B cell (primary cell): ENCODE data around the gene ELFN1. TPM values are rescaled to one million over a fixed set of nuclear protein-coding genes. Genes with fewer than 3 reads are reported as not detected.

Experiments used
- ATAC-seq: fragments of 200-7000 bp; cut with Tn5 transposase; one replicate; pipeline ENCODE4 v1.10.0; 2021; ENCODE audit warnings: low read depth, mild to moderate bottlenecking, moderate number of reproducible peaks, moderate library complexity
- CTCF ChIA-PET: fragments of 350-600 bp; sonication (Branson Sonifier 250); formaldehyde crosslinking; loops from one replicate; lab custom pipeline; 2021; ENCODE audit warnings: antibody characterized with exemption, inconsistent platforms; lab: Charles Lee
- POLR2A ChIA-PET: fragments of 350-600 bp; sonication (Branson Sonifier 250); formaldehyde crosslinking; loops from one replicate; lab custom pipeline; 2021; ENCODE audit warnings: antibody characterized with exemption; lab: Charles Lee
- DNase-seq: peaks from one replicate; pipeline ENCODE4 v3.0.0; 2013
- H2AFZ ChIP-seq: 2 replicates; pipeline ENCODE4 v1.6.1; 2012; ENCODE audit warnings: mild to moderate bottlenecking, low read depth, low read length; ENCODE audit not compliant: insufficient read depth, poor library complexity, severe bottlenecking
- H3K27ac ChIP-seq, 2 donors: 1 replicate in 1 of 2; 2 replicates in 1 of 2; pipeline ENCODE4 v1.5.1; 2012 to 2013; ENCODE audit warnings: low read length in 2 of 2, mild to moderate bottlenecking in 2 of 2, moderate library complexity in 1 of 2
- H3K27me3 ChIP-seq, 4 experiments: fragments of 200-600 bp in 1 of 4; sonication (generic) in 1 of 4; replicated peaks in 1 of 4; 1 replicate in 2 of 4; 2 replicates in 2 of 4; pipeline versions ENCODE4 v1.6.1 to v1.7.0; 2013 to 2016; ENCODE audit warnings: low read length in 3 of 4, mild to moderate bottlenecking in 2 of 4, mixed read lengths in 1 of 4, moderate library complexity in 1 of 4; ENCODE audit not compliant: insufficient read depth in 4 of 4, control insufficient read depth in 3 of 4; ENCODE audit errors: control extremely low read depth in 1 of 4
- H3K36me3 ChIP-seq, 2 experiments: replicated peaks in 1 of 2; 1 replicate in 1 of 2; 2 replicates in 1 of 2; pipeline versions ENCODE4 v1.6.1 to v1.7.1; 2013; ENCODE audit warnings: low read length in 1 of 2; ENCODE audit not compliant: insufficient read depth in 2 of 2, control insufficient read depth in 1 of 2; ENCODE audit errors: control extremely low read depth in 1 of 2, extremely low read depth in 1 of 2
- H3K4me1 ChIP-seq, 2 donors: fragments of 200-600 bp in 1 of 2; sonication (generic) in 1 of 2; 1 replicate in 1 of 2; 2 replicates in 1 of 2; pipeline versions ENCODE4 v1.5.1 to v1.6.1; 2013 to 2017; ENCODE audit warnings: low read length in 2 of 2; ENCODE audit not compliant: control insufficient read depth in 2 of 2, insufficient read depth in 2 of 2
- H3K4me2 ChIP-seq: replicated peaks from 2 replicates; pipeline ENCODE3; 2012; ENCODE audit warnings: mild to moderate bottlenecking, low read depth, low read length; ENCODE audit not compliant: poor library complexity, severe bottlenecking
- H3K4me3 ChIP-seq, 5 experiments: fragments of 200-600 bp in 1 of 5; sonication (generic) in 1 of 5; 1 replicate in 3 of 5; 2 replicates in 2 of 5; pipeline versions ENCODE4 v1.5.1 to v1.7.0; 2011 to 2016; ENCODE audit warnings: low read length in 4 of 5, mild to moderate bottlenecking in 4 of 5, low read depth in 2 of 5, control low read depth in 1 of 5, moderate library complexity in 1 of 5; ENCODE audit not compliant: insufficient read depth in 1 of 5; ENCODE audit errors: control extremely low read depth in 1 of 5, extremely low read depth in 1 of 5
- H3K79me2 ChIP-seq: fragments of 200-600 bp; sonication (generic); one replicate; pipeline ENCODE4 v1.6.0; 2016; ENCODE audit warnings: low read length; ENCODE audit not compliant: control insufficient read depth, insufficient read depth
- H3K9ac ChIP-seq: fragments of 200-600 bp; sonication (generic); 2 replicates; pipeline ENCODE4 v1.6.1; 2017; ENCODE audit warnings: mild to moderate bottlenecking, low read length, moderate library complexity
- H3K9me3 ChIP-seq, 3 donors: one replicate each; pipeline versions ENCODE4 v1.6.1 to v1.7.1; 2013; ENCODE audit warnings: low read length in 2 of 3; ENCODE audit not compliant: control insufficient read depth in 2 of 3, insufficient read depth in 1 of 3; ENCODE audit errors: control extremely low read depth in 1 of 3
- H4K20me1 ChIP-seq: 2 replicates; pipeline ENCODE4 v1.6.0; 2012; ENCODE audit warnings: mild to moderate bottlenecking, low read length; ENCODE audit not compliant: insufficient read depth, control insufficient read depth, poor library complexity, severe bottlenecking
- H3K27ac Mint-ChIP-seq: one replicate; pipeline ENCODE4 v1.8.0; 2021; ENCODE audit warnings: mixed read lengths
- H3K27me3 Mint-ChIP-seq: one replicate; pipeline ENCODE4 v1.8.0; 2021; ENCODE audit warnings: mixed read lengths
- H3K4me1 Mint-ChIP-seq: one replicate; pipeline ENCODE4 v1.8.0; 2021; ENCODE audit warnings: mixed read lengths
- H3K4me3 Mint-ChIP-seq: one replicate; pipeline ENCODE4 v1.8.0; 2021; ENCODE audit warnings: mixed read lengths
- H3K9me3 Mint-ChIP-seq: one replicate; pipeline ENCODE4 v1.8.0; 2022; ENCODE audit warnings: mixed read lengths; ENCODE audit not compliant: insufficient read depth
- EZH2 ChIP-seq: IDR thresholded peaks from 2 replicates; pipeline ENCODE4 v1.6.1; 2012; ENCODE audit warnings: borderline replicate concordance, low read depth, mild to moderate bottlenecking, moderate library complexity, low read length; ENCODE audit not compliant: insufficient read depth, poor library complexity, severe bottlenecking
- WGBS: methylation state at CpG from one replicate; pipeline ENCODE4 v1.1.5; 2013; ENCODE audit warnings: missing lambda C conversion rate; ENCODE audit not compliant: insufficient coverage; 5-methylcytosine and 5-hydroxymethylcytosine counted together
- intact Hi-C: fragments of 100-400 bp; cut with micrococcal nuclease; formaldehyde crosslinking; loops from one replicate; pipeline ENCODE4 v1.10.0; 2022
- polyA plus RNA-seq: library from polyadenylated mRNA; depleted of rRNA; stranded (reverse); fragments of >200 nt; gene quantifications from 2 replicates; pipeline ENCODE4 v1.2.3, GENCODE V29; 2012
- total RNA-seq, 2 donors: library from RNA; stranded (reverse); fragments of 120-200 nt in 1 of 2; gene quantifications; 1 replicate in 1 of 2; 2 replicates in 1 of 2; pipeline versions ENCODE4 v1.2.3 to v1.2.4, GENCODE V29; 2013 to 2022
- TF ChIP-seq, protein P1 (sequence below): fragments of 200-600 bp; IDR thresholded peaks from one replicate; pipeline ENCODE4 v1.8.0; 2022; ENCODE audit warnings: antibody characterized with exemption, mild to moderate bottlenecking

ELFN1 gene
- total and polyA plus RNA-seq, 2 donors (not counting 1 experiment from before 2014, with no cell fraction given) = 0.12 TPM; not detected in 1

DNA sequence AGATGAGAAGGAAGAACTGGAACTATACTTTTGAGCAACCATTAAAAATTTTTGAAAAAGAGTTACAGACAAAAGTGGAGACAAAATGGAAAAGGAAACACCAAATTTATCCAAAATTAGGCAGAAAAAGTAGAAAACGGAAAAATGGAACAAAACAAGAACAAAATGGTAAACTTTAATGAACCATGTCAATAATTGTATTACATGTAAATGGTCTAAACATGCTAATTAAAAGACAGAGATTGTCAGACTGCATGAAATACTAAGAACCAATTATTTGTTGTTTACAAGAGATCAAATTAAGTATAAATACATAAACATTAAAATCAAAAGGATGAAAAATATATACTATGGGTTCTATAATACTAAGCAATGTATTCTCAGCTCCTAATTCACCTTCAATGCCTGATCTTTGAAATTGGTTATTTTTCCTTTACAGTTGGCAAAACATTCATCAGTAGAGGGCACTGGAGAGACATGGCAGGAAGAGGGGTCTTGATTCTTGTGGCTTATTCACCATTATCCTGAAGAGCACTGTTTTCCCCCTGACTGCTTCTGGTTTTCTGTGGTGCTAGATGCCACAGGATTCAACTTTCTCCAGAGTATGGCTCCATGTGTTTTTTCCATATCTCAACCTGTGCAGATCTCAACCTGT lies 124.9 kb downstream of the ELFN1 start:
- H3K9me3 Mint-ChIP-seq = peaks cover 15% of the 10 kb centered on the region
- intact Hi-C loops = no loop called here

More for the DNA sequence above, 124.9 kb downstream of the ELFN1 start:
- Mint-ChIP-seq H3K27me3 (peaks cover 31% of the 10 kb centered on the region), H3K27ac (no peak overlapping the region), H3K4me3 (no peak overlapping the region), H3K4me1 (no peaks in the 10 kb centered on the region)
- Histone ChIP-seq H3K9ac (no peak overlapping the region), H3K9me3 (peaks cover 0 to 24% (median 19%) of the 10 kb centered on the region in 3 donors), H4K20me1 (no peaks in the 10 kb centered on the region), H3K27ac (no peak overlapping the region), H3K36me3 (no peaks in the 10 kb centered on the region), H3K4me1 (no peaks in the 10 kb centered on the region), H3K27me3 (peaks cover 0 to 9% (median 3%) of the 10 kb centered on the region in 4 experiments), H3K4me3 (no peak overlapping the region), H2AFZ (no peak overlapping the region), H3K4me2 (no peak overlapping the region), H3K79me2 (no peaks in the 10 kb centered on the region)
- TF ChIP-seq EZH2 = no peak
- TF ChIP-seq, protein P1, sequence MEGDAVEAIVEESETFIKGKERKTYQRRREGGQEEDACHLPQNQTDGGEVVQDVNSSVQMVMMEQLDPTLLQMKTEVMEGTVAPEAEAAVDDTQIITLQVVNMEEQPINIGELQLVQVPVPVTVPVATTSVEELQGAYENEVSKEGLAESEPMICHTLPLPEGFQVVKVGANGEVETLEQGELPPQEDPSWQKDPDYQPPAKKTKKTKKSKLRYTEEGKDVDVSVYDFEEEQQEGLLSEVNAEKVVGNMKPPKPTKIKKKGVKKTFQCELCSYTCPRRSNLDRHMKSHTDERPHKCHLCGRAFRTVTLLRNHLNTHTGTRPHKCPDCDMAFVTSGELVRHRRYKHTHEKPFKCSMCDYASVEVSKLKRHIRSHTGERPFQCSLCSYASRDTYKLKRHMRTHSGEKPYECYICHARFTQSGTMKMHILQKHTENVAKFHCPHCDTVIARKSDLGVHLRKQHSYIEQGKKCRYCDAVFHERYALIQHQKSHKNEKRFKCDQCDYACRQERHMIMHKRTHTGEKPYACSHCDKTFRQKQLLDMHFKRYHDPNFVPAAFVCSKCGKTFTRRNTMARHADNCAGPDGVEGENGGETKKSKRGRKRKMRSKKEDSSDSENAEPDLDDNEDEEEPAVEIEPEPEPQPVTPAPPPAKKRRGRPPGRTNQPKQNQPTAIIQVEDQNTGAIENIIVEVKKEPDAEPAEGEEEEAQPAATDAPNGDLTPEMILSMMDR = no peak
- WGBS = no CpG with 5 or more reads among the region's 1 CpG
- DNase-seq = no peak
- POLR2A ChIA-PET = no interaction called here
- CTCF ChIA-PET = no interaction called here
- no peak for ATAC-seq

Other genes with a start within 250 kb of the ELFN1 start
- 0.94 and 0.97 TPM in 2 replicates for gene MICALL2, start 210.8 kb upstream of the ELFN1 start, total RNA-seq
- gene MICALL2, start 210.8 kb upstream of the ELFN1 start, polyA plus RNA-seq = 0.46 and 0.85 TPM in 2 replicates
- gene INTS1, start 165.9 kb upstream of the ELFN1 start, total RNA-seq = 128 and 142 TPM in 2 replicates
- gene INTS1, start 165.9 kb upstream of the ELFN1 start, polyA plus RNA-seq = 160 and 179 TPM in 2 replicates
- 44.9 and 45.7 TPM in 2 replicates for gene MAFK, start 139.6 kb upstream of the ELFN1 start, total RNA-seq
- 26.3 and 42.2 TPM in 2 replicates for gene MAFK, start 139.6 kb upstream of the ELFN1 start, polyA plus RNA-seq
- not detected in 2 replicates for gene TMEM184A, start 114.1 kb upstream of the ELFN1 start, total RNA-seq
- 0.43 TPM in 1 of 2 replicates, not detected in the other for gene TMEM184A, start 114.1 kb upstream of the ELFN1 start, polyA plus RNA-seq
- gene PSMG3, start 100.2 kb upstream of the ELFN1 start, total RNA-seq = 27.4 and 28.6 TPM in 2 replicates
- 73.9 and 75.7 TPM in 2 replicates for gene PSMG3, start 100.2 kb upstream of the ELFN1 start, polyA plus RNA-seq